IgD-negative memory B cell (primary cell): Measurements from ENCODE around the gene HRC. TPM values are rescaled to one million over a fixed set of nuclear protein-coding genes. Genes with fewer than 3 reads are reported as not detected.
"Not testable (repeated sequence)": the region's sequence is repeated elsewhere in the genome, so short reads cannot be mapped to it uniquely, and the experiment has no call there.

ENCODE experiments used
- H3K27ac Mint-ChIP-seq, 3 donors: one replicate each; pipeline ENCODE4 v1.8.0; 2020 to 2022; ENCODE audit warnings: mild to moderate bottlenecking in 3 of 3, mixed read lengths in 3 of 3, moderate library complexity in 1 of 3
- H3K27me3 Mint-ChIP-seq: one replicate; pipeline ENCODE4 v1.8.0; 2021; ENCODE audit warnings: mixed read lengths
- H3K36me3 Mint-ChIP-seq: one replicate; pipeline ENCODE4 v1.8.0; 2020; ENCODE audit warnings: mild to moderate bottlenecking, mixed read lengths
- H3K4me1 Mint-ChIP-seq, 3 donors: one replicate each; pipeline ENCODE4 v1.8.0; 2020 to 2022; ENCODE audit warnings: mixed read lengths in 3 of 3, mild to moderate bottlenecking in 1 of 3
- H3K4me3 Mint-ChIP-seq, 4 donors: one replicate each; pipeline ENCODE4 v1.8.0; 2020 to 2022; ENCODE audit warnings: mild to moderate bottlenecking in 4 of 4, mixed read lengths in 4 of 4, moderate library complexity in 3 of 4
- H3K9me3 Mint-ChIP-seq, 3 donors: one replicate each; pipeline ENCODE4 v1.8.0; 2020 to 2021; ENCODE audit warnings: mixed read lengths in 3 of 3, mild to moderate bottlenecking in 1 of 3
- polyA plus RNA-seq: library from polyadenylated mRNA; unstranded; fragments of 300-500 nt; fragmentation: Illumina TruSeq; gene quantifications from one replicate; pipeline ENCODE4 v1.2.3, GENCODE V29; 2021

Gene HRC
- polyA plus RNA-seq, 1 donor from 2014 or later = not detected

- peaks cover 12% of the 10 kb centered on the region for H3K27me3 Mint-ChIP-seq
- peaks cover 1% of the 10 kb centered on the region for H3K36me3 Mint-ChIP-seq
- peaks cover 0 to 2% (median 0%) of the 10 kb centered on the region in 3 donors for H3K9me3 Mint-ChIP-seq
- no peak overlapping the region for H3K27ac Mint-ChIP-seq
- H3K4me3 Mint-ChIP-seq = peak overlapping the region in 3 of 4 donors; percentile 8 to 78 (median 20)
- peaks cover 0 to 4% (median 1%) of the 10 kb centered on the region in 3 donors for H3K4me1 Mint-ChIP-seq
Observed at GRCh38 chr19:49133621-49134454, 21.4 kb downstream of the HRC start.

GRCh38 chr19:49132974-49133609 is 22.1 kb downstream of the HRC start:
- Mint-ChIP-seq H3K4me3 (no peak overlapping the region), H3K27me3 (peaks cover 12% of the 10 kb centered on the region), H3K4me1 (peaks cover 0 to 10% (median 3%) of the 10 kb centered on the region in 3 donors), H3K36me3 (peaks cover 1% of the 10 kb centered on the region), H3K9me3 (peaks cover 0 to 2% (median 0%) of the 10 kb centered on the region in 3 donors), H3K27ac (peak overlapping the region in 1 of 3 donors; percentile 19)

- H3K27ac Mint-ChIP-seq = no peak overlapping the region
- no peak overlapping the region for H3K4me3 Mint-ChIP-seq
- H3K27me3 Mint-ChIP-seq = peaks cover 7% of the 10 kb centered on the region
- peaks cover 0 to 12% (median 4%) of the 10 kb centered on the region in 3 donors for H3K4me1 Mint-ChIP-seq
- no peaks in the 10 kb centered on the region for H3K36me3 Mint-ChIP-seq
- H3K9me3 Mint-ChIP-seq = peaks cover 0 to 2% (median 0%) of the 10 kb centered on the region in 3 donors
Observed at GRCh38 chr19:49130325-49130724, 24.9 kb downstream of the HRC start.

GRCh38 chr19:49129238-49129583 is 26.0 kb downstream of the HRC start:
- Mint-ChIP-seq H3K27ac (no peak overlapping the region), H3K4me3 (peak overlapping the region in 1 of 4 donors; percentile 91)

GRCh38 chr19:49128545-49129237 is 26.5 kb downstream of the HRC start:
- Mint-ChIP-seq H3K4me3 (peak overlapping the region; percentile 13 to 91 (median 60)), H3K9me3 (peaks cover 0 to 2% (median 0%) of the 10 kb centered on the region in 3 donors), H3K27me3 (peaks cover 2% of the 10 kb centered on the region), H3K27ac (peak overlapping the region in 1 of 3 donors; percentile 68), H3K36me3 (no peaks in the 10 kb centered on the region), H3K4me1 (peaks cover 0 to 12% (median 4%) of the 10 kb centered on the region in 3 donors)

More at GRCh38 chr19:49129238-49129583, 26.0 kb downstream of the HRC start:
- H3K36me3 Mint-ChIP-seq = no peaks in the 10 kb centered on the region
- peaks cover 0 to 12% (median 4%) of the 10 kb centered on the region in 3 donors for H3K4me1 Mint-ChIP-seq
- peaks cover 0 to 2% (median 0%) of the 10 kb centered on the region in 3 donors for H3K9me3 Mint-ChIP-seq
- peaks cover 2% of the 10 kb centered on the region for H3K27me3 Mint-ChIP-seq

GRCh38 chr19:49127674-49128544 is 27.3 kb downstream of the HRC start:
- Mint-ChIP-seq H3K9me3 (peaks cover 0 to 2% (median 0%) of the 10 kb centered on the region in 3 donors), H3K4me1 (peaks cover 0 to 12% (median 4%) of the 10 kb centered on the region in 3 donors), H3K4me3 (peak overlapping the region; percentile 36 to 97 (median 88)), H3K27ac (peak overlapping the region in 1 of 3 donors; percentile 3), H3K27me3 (no peaks in the 10 kb centered on the region), H3K36me3 (no peaks in the 10 kb centered on the region)

- not testable (repeated sequence) for H3K27ac Mint-ChIP-seq, H3K4me3 Mint-ChIP-seq, H3K9me3 Mint-ChIP-seq, H3K27me3 Mint-ChIP-seq, H3K36me3 Mint-ChIP-seq
- peaks cover 0 to 11% (median 4%) of the 10 kb centered on the region in 3 donors for H3K4me1 Mint-ChIP-seq
Observed at GRCh38 chr19:49127225-49127624, 28.0 kb downstream of the HRC start.

GRCh38 chr19:49126575-49126974 is 28.6 kb downstream of the HRC start:
- peaks cover 0 to 11% (median 4%) of the 10 kb centered on the region in 3 donors for H3K4me1 Mint-ChIP-seq
- H3K36me3 Mint-ChIP-seq = no peaks in the 10 kb centered on the region
- no peak overlapping the region for H3K27ac Mint-ChIP-seq
- H3K4me3 Mint-ChIP-seq = no peak overlapping the region
- no peaks in the 10 kb centered on the region for H3K27me3 Mint-ChIP-seq
- peaks cover 0 to 2% (median 0%) of the 10 kb centered on the region in 3 donors for H3K9me3 Mint-ChIP-seq

- Mint-ChIP-seq H3K27ac (no peak overlapping the region), H3K9me3 (peaks cover 0 to 2% (median 0%) of the 10 kb centered on the region in 3 donors), H3K27me3 (peaks cover 7% of the 10 kb centered on the region), H3K36me3 (no peaks in the 10 kb centered on the region), H3K4me3 (peak overlapping the region in 2 of 4 donors; percentile 32 to 43), H3K4me1 (peaks cover 0 to 18% (median 10%) of the 10 kb centered on the region in 3 donors)
Observed at GRCh38 chr19:49125025-49125731, 30.0 kb downstream of the HRC start.

GRCh38 chr19:49123285-49123684 is 31.9 kb downstream of the HRC start:
- Mint-ChIP-seq H3K27ac (peak overlapping the region in 1 of 3 donors; percentile 28), H3K4me3 (peak overlapping the region in 1 of 4 donors; percentile 52), H3K4me1 (peaks cover 7 to 14% (median 12%) of the 10 kb centered on the region in 3 donors)
- H3K27me3 Mint-ChIP-seq, H3K9me3 Mint-ChIP-seq, H3K36me3 Mint-ChIP-seq: not testable (repeated sequence)

GRCh38 chr19:49121841-49122240 is 33.4 kb downstream of the HRC start:
- H3K36me3 Mint-ChIP-seq, H3K27me3 Mint-ChIP-seq, H3K9me3 Mint-ChIP-seq, H3K27ac Mint-ChIP-seq: not testable (repeated sequence)
- Mint-ChIP-seq H3K4me1 (peaks cover 14 to 15% (median 15%) of the 10 kb centered on the region in 3 donors), H3K4me3 (peak overlapping the region in 1 of 4 donors; percentile 8)

- peaks cover 7% of the 10 kb centered on the region for H3K27me3 Mint-ChIP-seq
- H3K27ac Mint-ChIP-seq = peak overlapping the region in 1 of 3 donors; percentile 37
- peaks cover 13 to 18% (median 14%) of the 10 kb centered on the region in 3 donors for H3K4me1 Mint-ChIP-seq
- no peaks in the 10 kb centered on the region for H3K36me3 Mint-ChIP-seq
- no peaks in the 10 kb centered on the region for H3K9me3 Mint-ChIP-seq
- peak overlapping the region; percentile 73 to 88 (median 82) for H3K4me3 Mint-ChIP-seq
Observed at GRCh38 chr19:49120868-49121267, 34.3 kb downstream of the HRC start.

GRCh38 chr19:49120325-49120683 is 34.9 kb downstream of the HRC start:
- peak overlapping the region in 1 of 3 donors; percentile 37 for H3K27ac Mint-ChIP-seq
- peaks cover 7% of the 10 kb centered on the region for H3K27me3 Mint-ChIP-seq
- no peaks in the 10 kb centered on the region for H3K9me3 Mint-ChIP-seq
- no peaks in the 10 kb centered on the region for H3K36me3 Mint-ChIP-seq
- peak overlapping the region; percentile 73 to 88 (median 82) for H3K4me3 Mint-ChIP-seq
- peaks cover 13 to 18% (median 16%) of the 10 kb centered on the region in 3 donors for H3K4me1 Mint-ChIP-seq
